NCI-H2081 treated with DMSO at 0.1 percent for 48 hours (cell line): ENCODE measurements around the gene RCAN3.
"Not testable (repeated sequence)": the region's sequence is repeated elsewhere in the genome, so short reads cannot be mapped to it uniquely, and the experiment has no call there.

Experiments used
- DNase-seq: peaks from one replicate; lab custom pipeline; 2025; lab: John Stamatoyannopoulos, UW

RCAN3 gene

DNA sequence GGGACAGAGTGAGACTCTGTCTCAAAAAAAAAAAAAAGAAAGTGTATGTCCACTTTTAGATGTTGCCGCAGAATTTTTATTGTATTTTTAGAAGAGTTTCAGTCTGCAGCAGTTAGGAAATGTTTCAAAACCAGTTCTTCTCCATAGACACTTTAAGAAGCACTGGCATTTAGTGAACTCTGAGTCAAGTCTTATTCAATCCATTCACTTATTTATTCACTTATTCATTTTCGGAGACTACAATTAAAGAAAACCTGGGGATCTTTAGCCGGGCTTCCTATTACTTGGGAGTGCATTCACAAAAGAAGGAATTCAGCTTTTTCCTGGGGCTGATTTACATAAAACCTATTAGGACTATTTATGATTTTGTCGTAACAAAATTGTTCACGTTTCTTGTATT is 12.3 kb downstream of the RCAN3 start:
- no peak for DNase-seq

DNA sequence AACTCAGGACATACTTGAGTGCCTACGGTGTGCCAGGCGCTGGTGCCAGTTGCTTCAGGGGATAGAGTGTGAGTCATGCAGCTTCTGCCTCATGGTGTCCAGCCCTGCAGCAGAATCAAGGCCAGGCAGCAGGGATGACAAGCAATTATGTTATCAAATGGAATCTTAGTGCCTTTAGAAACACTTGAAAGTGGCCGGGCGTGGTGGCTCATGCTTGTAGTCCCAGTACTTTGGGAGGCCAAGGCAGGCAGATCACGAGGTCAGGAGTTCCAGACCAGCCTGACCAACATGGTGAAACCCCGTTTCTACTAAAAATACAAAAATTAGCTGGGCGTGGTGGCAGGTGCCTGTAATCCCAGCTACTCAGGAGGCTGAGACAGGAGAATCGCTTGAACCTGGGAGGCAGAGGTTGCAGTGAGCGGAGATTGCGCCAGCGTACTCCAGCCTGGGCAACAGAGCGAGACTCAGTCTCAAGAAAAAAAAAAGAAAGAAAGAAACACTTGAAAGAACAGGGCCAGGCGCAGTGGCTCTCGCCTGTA is 13.1 kb downstream of the RCAN3 start:
- DNase-seq = not testable (repeated sequence)

GRCh38 chr1:24516506-24516905 is 13.9 kb downstream of the RCAN3 start:
- DNase-seq = no peak

DNA sequence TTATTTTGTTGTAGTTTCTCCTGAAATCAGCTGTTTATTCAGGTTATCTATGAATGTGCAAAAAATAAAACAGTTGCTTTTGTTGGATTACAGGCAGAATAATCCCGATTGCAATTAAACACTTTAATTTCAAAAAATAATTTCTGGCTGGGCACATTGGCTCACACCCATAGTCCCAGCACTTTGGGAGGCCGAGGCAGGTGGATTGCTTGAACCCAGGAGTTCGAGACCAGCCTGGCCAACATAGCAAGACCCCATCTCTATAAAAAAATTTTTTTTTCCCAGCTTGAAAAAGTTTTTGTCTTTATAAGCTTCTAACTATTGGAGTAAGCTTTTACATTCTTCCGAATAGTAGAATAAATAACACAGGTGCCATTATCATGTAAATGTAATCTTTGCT is 15.3 kb downstream of the RCAN3 start:
- no peak for DNase-seq

DNA sequence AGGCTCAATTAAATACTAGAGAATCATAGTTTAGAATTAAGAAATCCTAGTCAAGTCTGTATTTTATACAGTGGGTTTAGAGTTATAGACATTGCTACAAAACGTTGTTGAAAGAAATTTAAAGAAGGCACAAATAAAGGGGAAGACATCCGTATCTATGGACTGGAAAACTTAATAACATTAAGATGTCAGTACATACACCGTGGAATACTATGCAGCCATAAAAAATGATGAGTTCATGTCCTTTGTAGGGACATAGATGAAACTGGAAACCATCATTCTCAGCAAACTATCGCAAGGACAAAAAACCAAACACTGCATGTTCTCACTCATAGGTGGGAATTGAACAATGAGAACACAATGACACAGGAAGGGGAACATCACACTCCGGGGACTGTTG is 17.6 kb downstream of the RCAN3 start:
- not testable (repeated sequence) for DNase-seq

GRCh38 chr1:24525606-24526005 is 23.0 kb downstream of the RCAN3 start:
- DNase-seq = no peak

DNA sequence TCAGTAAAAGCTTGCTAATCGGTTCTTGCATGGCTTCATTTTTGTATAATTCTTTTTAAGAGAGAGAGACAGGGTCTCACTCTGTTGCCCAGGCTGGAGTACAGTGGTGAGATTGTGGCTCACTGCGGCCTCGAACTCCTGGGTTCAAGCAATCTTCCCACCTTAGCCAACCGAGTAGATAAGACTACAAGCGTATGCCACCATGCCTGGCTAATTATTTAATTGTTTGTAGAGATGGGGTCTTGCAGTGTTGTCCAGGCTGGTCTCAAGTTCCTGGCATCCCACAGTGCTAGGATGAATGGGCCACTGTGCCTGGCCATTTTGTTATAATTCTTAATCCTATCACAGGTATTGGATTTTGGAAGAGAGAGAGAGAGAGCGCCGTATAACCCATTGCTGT is 23.4 kb downstream of the RCAN3 start:
- DNase-seq = no peak

DNA sequence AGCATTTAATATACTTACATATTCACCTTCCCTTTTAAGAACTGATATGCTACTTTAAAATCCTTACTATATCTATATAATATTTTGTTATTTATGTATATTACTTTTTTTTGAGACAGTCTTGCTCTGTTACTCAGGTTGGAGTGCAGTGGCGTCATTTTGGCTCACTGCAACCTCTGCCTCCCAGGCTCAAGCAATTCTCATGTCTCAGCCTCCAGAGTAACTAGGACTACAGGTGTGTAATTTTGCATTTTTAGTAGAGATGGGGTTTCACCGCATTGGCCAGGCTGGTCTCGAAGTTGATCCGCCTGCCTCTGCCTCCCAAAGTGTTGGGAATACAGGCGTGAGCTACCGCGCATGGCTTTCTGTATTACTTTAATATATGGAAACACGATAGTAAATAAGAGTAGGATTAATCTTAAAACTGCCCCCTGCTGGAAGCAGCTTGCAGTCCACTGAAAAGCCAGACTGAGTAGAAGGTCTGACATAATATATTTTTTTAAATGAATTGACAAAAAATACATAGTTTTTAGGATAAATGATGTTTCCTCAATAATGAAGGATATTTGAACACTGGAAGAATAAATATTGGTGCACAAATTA is 24.4 kb downstream of the RCAN3 start:
- no peak for DNase-seq

DNA sequence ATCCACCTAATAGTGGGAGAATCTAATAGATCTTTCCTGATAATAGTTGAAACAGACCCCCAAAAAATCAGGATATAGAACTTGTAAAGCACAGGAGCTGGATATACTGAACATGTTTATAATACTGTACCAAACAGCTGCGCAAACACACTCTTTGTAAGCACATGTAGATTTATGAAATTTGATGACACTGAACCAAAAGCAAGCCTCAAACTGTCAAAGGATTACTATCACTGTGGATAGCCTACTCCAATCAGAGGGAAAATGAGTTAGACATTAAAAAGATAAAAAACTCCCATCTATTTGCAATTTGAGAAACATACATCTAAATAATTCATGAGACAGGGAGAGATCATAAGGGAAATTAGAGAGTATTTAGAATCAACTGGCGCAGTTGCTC is 26.1 kb downstream of the RCAN3 start:
- DNase-seq = peak; percentile 80

- not testable (repeated sequence) for DNase-seq
These were observed 26.7 kb downstream of the RCAN3 start for GRCh38 chr1:24529292-24529691.

GRCh38 chr1:24535021-24535424 is 32.4 kb downstream of the RCAN3 start:
- DNase-seq = no peak

- DNase-seq = no peak
These were observed 33.1 kb downstream of the RCAN3 start for GRCh38 chr1:24535778-24536177.

DNA sequence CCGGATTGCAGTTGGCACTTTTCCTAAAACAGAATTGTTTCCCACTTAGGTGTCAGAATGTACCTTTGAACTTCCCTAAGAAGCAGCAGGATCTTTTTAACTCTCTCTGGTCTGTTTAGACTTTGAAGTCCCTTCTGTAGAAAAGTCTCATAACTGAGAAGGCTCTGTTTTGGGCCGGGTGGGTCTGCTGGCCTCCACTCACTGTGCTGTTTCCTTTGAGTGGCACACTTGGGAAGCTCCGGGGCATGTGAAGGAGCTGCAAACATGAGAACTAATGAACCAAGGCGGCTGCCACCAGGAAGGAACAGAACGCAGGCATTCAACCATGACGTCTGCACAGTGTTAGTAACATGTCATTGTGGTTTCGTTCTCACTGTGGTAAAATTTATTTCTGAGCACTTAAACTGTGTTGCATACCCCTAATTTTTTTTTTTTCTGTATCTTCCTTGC is 33.8 kb downstream of the RCAN3 start:
- no peak for DNase-seq

DNA sequence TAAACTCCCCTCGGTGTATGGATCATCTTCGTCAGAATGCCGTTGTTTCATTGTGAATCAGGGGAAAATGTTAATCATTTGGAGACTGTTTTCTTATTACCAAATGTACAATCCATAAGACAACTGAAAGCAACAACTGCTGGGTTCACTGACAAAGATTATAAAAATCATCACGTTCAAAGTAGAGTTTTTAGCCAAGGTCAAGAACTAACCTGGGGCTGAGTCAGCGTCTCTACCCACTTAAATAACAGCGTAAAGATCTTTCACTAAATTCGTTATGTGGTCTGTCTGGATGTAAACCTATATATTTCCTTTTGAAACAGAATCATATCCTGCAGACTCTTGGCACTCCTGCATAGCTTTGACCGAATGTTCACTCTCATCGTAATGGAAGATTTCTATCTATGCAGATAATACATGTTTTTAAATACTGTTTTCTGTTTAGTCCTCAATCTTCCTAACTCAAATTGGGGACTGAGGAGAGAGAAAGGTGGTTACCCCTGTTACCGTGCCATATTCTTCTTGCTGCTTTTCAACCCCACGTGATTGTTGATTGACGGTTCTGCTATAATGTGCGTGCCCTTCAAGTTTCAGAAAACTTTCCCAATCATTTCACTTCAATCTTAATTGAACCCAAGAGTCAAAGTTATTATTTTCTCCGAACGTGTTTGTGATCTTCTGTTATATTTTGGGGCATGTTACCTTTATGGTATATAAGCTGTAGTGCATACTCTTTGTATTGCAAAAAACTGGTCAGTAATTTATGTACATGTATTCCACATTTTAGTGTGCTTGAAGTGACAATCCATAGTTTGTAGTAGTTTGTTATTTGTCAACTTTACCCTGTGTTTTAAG is 37.6 kb downstream of the RCAN3 start:
- no peak for DNase-seq

- no peak for DNase-seq
These were observed 38.5 kb downstream of the RCAN3 start for GRCh38 chr1:24540906-24541710.

DNA sequence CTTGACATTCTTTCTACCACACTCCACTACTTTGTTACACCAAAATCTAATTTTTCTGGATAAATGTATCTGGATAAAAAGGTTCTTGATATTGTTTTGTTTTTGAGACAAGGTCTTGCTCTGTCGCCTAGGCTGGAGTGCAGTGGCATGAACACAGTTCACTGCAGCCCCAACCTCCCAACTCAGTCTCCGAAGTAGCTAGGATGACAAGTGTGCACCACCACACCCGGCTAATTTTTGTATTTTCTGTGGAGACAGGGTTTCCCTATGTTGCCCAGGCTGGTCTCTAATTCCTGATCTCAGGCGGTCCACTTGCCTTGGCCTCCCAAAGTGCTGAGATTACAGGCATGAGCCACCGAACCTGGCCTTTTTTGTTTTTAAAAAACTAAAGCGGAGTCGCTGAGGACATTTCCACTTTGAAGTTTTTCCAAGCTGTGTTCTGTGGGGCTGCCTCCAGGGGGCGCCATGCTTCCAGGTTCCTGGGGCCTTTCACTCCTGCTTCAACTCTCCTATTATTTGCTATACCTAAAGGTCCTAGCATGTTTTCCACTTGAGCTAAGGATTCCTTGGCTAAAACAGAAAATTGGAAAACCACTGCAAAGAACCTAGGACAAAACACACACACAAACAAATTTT is 39.2 kb downstream of the RCAN3 start:
- no peak for DNase-seq

- no peak for DNase-seq
These were observed 41.6 kb downstream of the RCAN3 start for GRCh38 chr1:24544239-24544638.

DNA sequence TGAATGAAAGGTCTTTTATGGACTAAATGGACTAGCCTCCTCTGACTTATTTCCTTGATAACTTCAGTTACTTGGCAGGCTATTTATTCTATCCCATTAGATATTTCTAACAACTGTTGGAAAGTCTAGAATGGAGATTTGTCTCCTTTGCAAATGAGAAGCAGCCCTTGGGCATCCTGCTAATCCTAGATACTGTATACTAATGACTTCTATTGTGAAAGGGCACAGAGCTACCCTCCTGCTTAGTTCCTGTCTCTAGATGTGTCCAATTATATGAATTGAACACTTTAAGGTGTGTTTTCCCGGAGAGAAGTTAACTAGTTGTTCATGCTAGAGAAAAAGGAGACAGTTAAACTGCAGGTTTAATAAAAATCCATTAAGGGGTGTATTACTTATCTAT is 43.0 kb downstream of the RCAN3 start:
- DNase-seq = no peak

DNA sequence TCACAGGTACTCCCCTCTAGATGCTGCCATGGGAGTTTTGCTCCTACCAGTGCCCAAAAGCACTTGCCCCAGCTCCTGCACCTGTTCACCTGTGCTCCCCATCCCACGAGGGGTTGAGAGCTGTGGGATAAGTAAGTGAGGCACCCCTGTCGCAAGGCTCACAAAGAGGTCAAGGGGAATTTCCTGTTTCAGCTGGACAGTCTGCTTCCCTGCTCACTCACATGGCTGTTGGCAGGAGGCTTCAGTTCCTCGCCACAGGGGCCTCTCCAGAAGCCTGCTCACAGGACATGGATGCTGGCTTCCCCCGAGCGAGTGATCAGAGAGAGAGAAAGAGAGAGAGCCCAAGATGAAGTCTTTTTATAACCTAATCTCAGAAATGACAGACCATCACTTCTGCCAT is 44.6 kb downstream of the RCAN3 start:
- no peak for DNase-seq

DNA sequence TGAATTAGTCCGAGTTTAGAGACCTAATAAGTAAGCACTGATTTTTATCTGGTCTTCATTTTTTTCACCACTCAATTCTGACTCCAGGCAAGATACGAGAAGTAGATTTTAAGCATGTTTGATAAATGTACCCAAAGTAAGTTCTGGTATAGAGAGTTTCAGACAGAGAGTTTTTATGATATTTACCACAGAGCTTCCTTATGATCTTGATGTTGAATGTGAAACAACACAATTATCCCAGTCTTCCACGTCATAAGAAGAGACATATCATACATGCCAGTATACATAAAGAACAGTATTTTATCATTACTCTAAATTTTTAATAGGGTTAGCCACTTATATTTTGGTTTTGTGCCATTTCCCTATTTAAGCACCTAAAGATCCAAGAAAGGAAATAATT is 45.4 kb downstream of the RCAN3 start:
- DNase-seq = no peak

DNA sequence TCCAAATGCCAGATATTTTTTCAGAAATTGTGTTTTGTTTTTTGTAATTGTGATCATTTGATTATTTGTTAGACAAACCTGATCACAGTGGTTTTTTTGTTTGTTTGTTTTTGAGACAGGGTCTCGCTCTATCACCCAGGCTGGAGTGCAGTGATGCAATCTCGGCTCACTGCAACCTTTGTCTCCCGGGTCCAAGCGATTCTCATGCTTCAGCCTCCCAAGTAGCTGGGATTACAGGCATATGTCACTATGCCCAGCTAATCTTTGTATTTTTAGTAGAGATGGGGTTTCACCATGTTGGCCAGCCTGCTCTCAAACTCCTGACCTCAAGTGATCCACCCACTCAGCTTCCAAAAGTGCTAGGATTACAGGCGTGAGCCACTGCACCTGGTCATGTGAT is 46.6 kb downstream of the RCAN3 start:
- DNase-seq = not testable (repeated sequence)
